Epithelial cell of esophagus (primary cell): Measurements from ENCODE around the gene MAP2K5.

Experiments
- DNase-seq: peaks from one replicate; pipeline ENCODE4 v3.0.0; 2010; ENCODE audit warnings: low read depth
- H3K4me3 ChIP-seq: 2 replicates; pipeline ENCODE4 v1.5.1; 2011; ENCODE audit warnings: mild to moderate bottlenecking, low read length, control low read depth
- CTCF ChIP-seq: IDR thresholded peaks from 2 replicates; pipeline ENCODE4 v1.5.1; 2011; ENCODE audit warnings: low read depth, mild to moderate bottlenecking, low read length, control low read depth, inconsistent platforms; ENCODE audit not compliant: insufficient read depth; ENCODE audit errors: missing control alignments

The MAP2K5 gene

GRCh38 chr15:67537771-67538170, 4.7 kb upstream of the MAP2K5 start:
- no peak for DNase-seq
- TF ChIP-seq CTCF, result no peak

GRCh38 chr15:67543348-67543718, 830 bp downstream of the MAP2K5 start:
- H3K4me3 ChIP-seq, result peak overlapping the region; percentile 97
- DNase-seq, result no peak
- no peak for TF ChIP-seq CTCF

More at GRCh38 chr15:67537771-67538170, 4.7 kb upstream of the MAP2K5 start:
- H3K4me3 ChIP-seq, result no peak overlapping the region

- no peak for TF ChIP-seq CTCF
- H3K4me3 ChIP-seq, result no peak overlapping the region
- no peak for DNase-seq
Observed at GRCh38 chr15:67544475-67544874, 2.0 kb downstream of the MAP2K5 start.

DNA sequence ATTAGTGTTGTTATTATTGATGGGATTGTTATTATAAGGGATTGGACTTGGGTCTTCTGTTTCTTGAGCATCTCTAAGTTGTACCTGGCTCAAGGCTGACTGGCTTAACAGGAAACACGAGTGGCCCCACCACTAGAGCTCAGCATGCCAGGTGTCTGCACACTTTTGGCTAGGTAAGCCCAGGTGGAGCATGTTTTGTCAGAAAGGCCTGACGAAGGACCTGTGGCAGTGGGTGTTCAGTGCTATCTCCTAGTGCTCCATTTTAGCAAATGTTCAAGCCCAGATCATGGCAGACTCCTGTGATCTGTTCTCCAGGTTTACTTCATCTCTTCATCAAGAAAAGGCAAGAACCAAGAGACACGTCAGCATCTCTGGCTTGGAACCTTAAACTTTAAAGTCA, 3.4 kb downstream of the MAP2K5 start:
- no peak overlapping the region for H3K4me3 ChIP-seq
- no peak for DNase-seq
- TF ChIP-seq CTCF, result no peak

- no peak overlapping the region for H3K4me3 ChIP-seq
- no peak for DNase-seq
Observed at GRCh38 chr15:67547064-67547463, 4.6 kb downstream of the MAP2K5 start.

GRCh38 chr15:67547836-67548235, 5.3 kb downstream of the MAP2K5 start:
- DNase-seq, result no peak
- TF ChIP-seq CTCF, result no peak
- H3K4me3 ChIP-seq, result no peak overlapping the region

More at GRCh38 chr15:67547064-67547463, 4.6 kb downstream of the MAP2K5 start:
- no peak for TF ChIP-seq CTCF

- TF ChIP-seq CTCF, result no peak
- no peak overlapping the region for H3K4me3 ChIP-seq
- peak; percentile 40 for DNase-seq
Observed at GRCh38 chr15:67548236-67548852, 5.8 kb downstream of the MAP2K5 start.
